ENCODE results near the gene NEUROD2. TPM values are rescaled to one million over a fixed set of nuclear protein-coding genes. Genes with fewer than 3 reads are reported as not detected.
A peak's percentile ranks its signal among the peaks of the same experiment; 100 is the strongest.

Gene NEUROD2
- polyA plus RNA-seq, 12 donors: 0.03 to 0.60 (median 0.07) TPM; not detected in 2

DNA sequence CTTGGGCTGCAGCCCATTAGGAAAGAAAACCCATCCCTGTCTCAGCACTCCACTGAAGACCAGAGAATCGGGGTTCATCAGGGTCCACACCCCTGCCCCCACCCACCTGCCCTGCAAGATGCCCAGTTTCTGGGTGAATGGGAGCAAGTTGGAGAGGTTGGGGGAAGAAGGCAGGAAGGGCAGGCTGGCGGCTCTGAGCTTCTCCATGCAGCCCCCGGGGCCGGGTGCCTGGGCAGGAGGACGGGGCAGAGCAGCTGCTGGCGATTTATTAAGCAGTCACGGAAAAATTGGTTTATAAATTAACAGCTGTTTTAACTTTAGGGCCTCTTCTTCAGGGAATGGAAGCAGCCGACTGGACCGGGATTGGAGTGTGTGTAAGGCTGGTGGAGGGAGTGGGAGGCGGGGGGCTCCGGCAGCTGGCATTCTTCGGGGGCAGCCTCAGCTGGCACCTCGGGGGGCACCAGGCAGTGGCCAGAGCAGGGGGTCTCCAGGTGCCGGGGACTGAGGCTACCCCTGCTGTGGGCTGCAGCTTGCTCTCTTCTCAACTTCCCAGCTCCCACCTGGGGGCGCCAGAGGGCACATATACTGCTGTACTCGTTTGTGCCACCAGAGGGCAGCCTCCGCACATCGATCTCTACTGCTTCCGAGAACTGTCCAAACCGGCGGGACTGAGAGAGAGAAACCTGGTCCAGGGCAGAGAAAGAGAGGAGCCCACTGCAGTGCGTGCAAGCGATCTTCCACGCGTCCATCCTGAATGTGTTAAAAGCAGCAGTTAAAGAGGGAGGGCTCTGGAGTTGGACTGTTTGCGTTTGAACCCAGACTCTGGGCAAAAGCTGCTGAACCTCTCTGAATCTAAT lies 14.0 kb upstream of the NEUROD2 start:
- DNase-seq: peak; percentile 91

DNA sequence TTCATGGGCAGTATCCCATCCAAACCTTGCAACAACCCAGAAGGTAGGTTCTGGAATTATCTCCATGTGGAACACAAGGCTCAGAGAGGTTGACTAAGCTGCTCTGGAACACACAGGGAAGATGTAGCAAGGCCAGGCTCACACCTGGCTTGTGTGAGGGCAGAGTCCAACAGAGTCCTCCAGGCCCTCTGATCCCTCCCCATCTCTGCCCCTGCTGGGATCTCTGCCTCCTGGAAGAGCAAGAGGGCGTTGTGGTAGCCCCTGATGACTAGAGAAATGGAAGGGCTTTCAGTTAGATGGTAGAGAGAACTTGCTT lies 12.0 kb upstream of the NEUROD2 start:
- no peak for DNase-seq

DNA sequence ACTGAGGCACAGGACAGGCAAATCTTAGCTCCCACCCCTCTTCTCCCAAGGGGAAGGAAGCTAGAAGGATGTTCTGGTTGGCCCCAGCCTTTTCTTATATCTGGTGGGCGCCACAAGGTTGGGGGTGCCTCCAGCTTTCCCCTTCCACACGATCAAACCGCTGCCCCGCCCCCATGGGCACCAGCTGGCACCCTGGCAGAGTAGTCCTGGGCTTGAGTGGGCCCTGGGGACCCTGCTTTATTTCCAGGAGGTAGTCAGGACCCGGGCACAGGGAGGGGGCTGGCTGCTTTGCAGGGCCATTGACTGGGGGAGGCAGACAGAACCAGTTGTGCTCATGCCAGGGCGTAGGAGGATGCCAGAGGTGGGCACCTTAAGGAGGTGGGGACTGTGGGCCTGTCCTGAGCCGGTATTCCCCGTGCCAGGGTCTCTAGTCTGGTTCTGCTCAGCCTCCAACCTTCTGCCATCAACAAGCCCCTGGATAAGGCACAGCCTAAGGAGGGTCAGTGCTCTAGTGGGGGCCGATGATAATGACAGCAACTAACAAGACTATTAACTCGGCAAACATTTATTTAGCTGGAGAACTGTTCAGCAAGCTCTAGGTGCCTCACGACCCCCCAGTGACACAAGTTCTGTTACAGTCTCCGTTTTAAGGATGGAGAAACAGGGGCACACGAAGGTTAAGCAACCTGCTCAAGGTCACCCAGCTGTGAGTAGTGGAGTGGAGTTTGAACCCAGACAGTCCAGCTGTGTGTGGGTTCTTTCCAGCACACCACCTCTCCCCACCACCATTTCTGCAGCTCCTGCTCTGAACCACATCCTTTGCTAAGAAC lies 11.5 kb upstream of the NEUROD2 start:
- DNase-seq: no peak

DNA sequence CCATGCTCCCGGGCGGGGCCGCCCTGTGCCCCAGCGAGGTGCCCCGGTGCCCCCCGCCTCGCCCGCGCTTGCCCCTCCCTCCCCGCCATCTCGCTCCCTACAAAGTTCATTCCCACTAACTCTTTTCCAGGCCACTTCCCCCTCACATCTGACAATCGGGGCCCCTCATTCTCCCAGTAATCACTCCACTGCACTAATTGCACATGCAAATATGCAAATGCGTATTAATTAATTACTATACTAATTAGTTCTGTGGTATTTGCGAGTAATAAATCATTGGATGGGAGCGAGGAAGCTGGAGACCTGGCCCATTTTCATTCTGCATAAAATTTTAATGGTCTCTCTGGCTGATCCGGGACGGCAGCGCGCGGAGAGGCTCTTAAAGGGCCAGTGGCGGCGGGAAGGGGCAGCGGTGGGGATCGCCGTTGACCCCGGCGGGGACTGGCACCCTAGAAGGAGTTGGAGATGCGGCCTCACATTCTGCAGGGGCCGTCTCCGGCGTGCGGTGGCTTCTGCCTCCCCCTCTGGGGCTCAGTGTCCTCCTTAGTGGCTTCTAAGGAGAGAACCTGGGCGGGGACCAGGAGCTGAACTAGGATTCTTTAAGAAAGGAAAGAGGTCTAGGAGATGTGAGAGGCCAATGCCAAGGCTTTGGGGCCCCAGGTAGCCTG lies 10.7 kb upstream of the NEUROD2 start:
- DNase-seq: no peak

DNA sequence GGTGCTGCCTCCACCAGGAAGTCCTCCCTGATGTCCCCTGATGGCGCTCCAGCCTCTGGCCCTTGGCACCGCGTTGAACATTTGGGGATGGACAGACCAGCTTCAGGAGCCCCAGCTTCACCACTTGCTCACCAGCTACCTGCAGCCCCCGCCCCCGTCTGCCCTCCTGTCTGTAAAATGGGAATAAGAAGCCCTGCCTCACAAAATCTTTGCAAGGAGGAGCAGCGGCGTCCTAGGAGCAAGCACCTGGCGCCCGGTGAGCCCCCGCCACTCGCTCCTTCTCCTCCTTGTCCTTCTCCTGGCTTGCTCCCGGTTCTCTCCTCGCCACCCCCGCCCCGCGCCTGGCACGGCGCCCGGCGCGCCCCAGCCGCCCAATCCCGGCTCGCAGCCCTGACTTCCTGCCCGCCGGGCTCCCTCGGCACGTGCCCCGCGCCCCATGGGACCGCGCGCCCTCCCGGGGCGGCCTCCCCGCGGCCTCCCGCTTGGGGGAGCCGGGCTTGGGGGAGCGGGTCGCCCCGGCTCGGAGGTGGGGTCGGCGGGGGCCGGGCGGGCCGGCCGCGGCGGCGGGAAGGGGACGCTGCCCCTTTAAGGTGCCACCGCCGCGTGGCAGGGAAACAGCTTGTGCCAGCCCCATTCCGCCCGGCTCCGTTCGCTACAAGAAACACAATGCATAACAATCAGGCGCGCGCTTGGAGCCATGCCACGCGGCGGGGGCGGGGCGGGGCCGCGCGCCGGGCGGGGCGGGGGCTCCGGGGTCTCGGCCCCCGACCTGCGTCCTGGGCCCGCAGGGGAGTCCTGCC lies 9.9 kb upstream of the NEUROD2 start:
- no peak for DNase-seq

DNA sequence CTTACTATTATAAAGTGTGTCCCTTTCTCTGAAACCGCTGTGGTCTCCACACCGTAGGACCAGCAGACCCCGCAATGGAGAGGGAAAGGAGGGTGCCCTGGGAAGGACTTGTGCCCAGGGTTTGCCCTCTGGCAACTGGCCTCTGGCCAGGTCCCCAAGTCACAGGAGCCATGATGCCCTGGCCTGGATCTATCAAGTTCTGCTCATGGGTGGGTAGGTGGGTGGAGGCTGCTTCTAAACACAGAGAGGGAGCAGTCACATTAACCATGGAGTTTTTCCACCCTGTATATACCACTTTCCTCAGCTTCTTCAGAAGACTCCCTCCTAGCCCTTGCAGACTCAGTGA lies 9.4 kb upstream of the NEUROD2 start:
- no peak for DNase-seq

DNA sequence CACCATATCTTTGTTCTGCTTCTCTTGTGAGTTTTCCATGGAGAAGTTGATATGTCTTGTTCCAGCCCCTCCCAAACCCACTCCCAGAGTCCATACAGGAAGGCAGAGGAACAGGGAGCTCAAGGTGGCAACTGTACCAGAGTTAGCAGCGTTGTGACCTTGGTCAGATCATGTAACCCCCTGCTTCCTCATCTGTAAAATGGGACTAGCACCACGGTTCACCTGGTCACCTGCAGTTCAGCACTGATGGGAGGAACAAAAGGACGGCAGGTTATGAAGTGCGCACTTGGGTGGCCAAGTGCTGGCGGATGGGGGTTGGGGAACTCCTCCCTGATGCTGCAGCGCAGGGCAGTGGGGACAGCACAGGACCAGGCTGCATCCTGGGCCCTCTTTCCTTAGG lies 7.7 kb upstream of the NEUROD2 start:
- DNase-seq: no peak

DNA sequence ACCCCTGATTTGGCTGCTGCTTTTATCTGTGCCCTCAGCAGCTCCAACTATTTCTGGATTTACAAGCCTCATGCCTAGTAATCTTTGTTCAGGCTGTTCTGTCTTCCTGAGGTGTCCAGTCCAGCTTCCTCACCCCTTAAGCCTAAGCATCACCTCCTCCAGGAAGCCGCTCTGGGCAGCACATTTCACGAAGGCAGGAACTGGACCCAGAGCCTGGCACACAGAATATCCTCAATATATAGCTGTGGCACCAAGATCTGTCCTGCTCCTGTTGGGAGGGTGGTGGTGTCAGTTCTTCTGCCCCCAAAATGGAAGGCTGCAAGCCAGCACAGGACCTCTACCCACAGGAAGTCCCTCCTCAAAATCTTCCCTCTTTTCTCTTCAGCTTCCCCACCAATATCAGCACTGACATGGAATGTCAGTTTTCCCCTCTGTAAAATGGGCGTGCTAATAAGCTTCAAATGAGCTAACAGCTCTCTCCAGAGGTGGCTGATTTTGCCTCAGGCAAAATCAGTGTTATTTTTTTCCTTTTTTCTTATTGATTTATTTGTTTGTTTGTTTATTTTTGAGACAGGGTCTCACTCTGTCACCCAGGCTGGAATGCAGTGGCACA lies 6.9 kb upstream of the NEUROD2 start:
- DNase-seq: no peak

DNA sequence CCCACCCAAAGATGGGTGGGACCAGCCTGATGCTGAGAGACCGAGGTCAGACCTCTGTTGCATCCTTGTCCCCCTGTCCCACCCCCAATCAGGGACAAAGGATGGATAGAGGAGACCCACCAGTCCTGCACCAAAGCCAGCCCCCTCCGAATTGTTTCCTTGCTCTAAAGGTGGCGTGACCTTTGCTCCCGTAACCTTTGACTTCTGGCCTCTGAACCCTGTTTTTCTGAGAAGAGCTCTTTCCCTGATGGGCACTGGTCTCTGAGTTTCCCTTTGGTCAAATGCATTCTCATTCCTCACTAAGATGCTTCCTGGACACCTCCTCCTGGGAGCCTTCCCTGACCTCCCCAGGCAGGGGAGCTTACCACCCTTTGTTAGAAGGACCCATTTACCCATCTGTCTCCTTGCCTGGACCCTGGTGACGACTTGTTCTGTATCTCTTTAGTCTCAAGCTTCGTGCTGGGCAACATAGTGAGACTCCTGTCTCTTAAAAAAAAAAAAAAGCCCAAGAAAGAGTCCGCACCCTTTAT lies 5.3 kb upstream of the NEUROD2 start:
- no peak for DNase-seq

DNA sequence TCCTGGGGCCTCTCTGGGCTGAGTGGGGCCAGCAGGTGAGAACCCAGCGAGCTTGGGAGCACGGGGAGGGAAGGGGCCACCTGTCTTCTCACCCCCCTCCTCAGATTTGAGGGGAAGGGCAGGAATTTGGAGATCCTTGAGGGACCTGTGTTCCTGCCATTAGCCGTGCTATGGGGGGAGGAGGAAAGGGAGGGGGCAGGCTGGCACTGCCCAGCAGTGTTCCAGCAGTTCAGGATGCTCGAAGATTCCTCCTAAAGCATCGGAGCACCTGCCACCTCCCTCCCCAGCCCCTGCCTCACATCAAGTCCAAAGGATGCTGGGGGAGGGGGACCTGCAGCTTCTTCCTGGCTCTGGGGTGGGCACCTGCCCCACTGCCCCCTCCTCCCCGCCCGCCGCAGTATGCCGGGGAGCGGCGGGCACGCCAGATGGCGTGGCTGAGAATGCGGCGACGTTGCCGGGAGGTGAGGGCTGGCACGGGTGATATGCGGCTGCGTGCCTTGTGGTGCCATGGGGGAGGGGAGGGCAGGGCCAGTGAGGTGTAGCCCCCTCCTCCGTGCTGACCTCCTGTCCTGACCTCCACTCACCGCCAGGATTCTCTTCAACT lies 4.7 kb upstream of the NEUROD2 start:
- no peak for DNase-seq

DNA sequence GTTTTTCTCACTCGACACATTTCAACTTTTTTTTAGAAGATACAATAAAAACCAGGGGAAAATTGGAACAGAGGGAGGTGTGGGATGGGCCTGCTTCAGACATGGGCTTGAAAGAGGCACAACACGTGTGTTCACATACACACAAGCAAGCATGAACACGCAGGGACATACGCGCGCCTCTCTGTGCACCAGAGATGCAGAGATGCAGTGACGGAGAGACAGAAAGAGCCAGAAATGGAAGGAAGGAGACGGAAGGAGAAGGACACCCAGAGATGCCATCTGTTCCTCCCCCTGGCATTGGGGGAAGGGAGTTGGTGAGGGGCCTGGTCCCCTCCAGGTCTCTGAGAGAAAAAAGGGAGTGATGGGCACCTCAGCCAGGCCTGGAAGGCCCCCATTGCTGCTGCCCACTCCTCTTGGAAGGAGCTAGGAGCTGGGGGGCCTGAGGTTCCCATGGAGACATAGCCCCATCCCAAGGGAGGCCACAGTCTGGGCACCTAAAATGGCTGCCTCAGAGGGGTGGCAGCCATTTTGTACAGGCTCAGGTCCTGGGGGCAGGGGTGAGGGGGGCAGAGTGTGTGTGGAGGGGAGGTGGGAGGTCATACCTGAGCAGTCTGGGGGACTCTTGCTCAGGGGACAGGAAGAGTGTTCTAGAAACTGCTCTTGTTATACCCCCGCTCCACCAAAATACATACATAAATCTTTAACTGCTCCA lies 3.8 kb upstream of the NEUROD2 start:
- no peak for DNase-seq

DNA sequence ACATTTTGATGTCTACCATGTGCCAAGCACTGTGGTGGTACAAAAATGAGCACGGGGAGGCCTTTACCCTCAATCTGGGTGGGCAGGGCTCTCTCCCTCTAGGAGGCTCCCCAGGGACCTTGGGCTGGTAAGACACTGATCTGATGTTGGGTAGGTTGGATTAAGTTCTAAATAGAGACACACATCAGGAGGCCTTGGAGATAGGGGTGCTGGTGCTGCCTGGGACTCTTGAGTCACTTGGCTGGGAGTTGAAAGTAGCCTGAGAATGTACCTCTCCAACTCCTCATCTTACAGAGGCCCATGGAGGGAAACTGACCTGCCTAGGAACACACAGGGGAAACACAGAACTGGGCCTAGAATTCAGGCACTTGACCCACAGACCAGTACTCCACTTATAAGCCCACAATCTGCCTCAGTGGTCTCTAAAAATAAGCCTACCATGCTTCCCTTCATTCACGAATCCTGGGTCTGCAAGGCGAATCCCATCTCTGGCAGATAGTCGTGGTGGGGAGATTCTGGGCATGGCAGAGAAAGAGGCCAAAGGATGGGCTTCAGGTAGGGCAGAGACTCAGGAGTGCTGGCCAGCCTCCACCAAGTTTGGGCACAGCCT lies 1.8 kb upstream of the NEUROD2 start:
- no peak for DNase-seq

DNA sequence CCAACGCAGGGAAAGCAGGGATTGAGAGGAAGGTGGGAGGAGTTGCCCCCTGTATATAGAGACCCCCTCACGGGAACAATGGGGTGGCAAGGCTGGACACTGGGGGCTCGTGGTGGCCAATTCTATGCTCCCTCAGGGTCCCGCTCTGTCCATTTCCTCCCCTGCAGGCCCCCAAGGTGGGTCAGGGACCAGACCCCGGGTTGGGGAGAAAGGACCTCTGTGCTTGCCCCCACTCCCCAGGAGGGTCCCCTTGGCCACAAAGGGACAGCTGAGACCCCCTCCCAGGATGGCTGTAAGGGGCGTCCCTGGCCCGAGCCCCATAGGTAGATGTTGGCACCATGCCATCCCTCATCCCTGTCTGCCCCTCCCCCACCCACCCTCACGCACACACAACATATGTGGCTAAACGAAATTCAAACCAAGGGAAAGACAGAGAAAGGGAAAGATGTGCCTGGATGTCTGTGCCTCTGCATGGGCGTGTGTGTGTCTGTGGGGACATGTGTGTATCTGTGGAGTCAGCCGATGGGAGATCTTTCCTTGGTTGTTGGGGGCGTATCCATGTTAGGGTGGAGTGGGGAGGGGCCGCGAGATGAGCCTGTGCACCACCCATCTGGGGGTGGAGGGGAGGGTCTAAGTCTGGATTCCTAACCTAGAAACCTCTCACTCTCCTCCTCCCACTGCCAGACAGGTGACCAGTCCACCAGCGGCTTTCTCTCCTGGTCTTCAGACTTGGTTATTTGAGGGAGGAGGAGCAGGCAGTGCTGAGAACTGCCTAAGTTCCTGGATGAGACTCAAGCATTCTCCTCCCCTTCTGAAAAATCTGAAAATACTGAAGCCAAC lies 642 bp upstream of the NEUROD2 start:
- DNase-seq: no peak

DNA sequence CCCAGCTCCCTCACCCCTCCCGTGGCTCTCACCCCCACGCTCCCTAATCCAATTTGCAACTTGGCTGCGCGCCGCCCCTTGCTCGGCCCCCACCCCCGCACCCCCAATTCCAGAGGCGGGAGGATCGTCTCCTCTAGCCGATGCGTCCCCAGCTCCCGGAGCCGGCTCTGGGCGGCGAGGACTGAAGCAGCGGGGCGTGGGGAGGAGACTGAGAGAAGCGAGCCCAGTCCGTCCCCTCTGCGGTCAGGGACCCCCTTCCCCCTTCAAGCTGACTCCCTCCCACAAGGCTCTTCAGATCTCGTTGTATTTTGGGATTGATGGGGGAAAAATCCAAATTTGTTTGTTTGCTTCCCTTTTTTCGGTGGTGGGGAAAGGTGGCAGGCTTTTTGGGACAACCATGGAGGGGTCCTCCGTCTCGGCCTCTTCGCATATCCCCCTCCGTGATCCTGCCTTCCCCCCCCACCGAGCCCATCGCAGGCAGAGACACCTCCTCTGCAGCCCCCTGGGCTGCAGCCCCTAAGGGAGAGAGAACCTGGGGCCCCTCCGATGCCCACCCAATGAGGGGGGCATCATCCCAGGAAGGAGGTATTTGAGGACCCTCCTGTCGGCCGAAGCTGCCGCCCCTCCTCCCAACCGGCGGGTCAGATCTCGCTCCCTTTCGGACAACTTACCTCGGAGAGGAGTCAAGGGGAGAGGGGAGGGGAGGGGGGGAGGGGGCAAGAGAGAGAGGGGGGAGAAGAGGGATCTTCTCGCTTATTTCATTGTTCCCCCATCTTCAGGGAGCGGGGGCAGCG lies 466 bp downstream of the NEUROD2 start:
- DNase-seq: no peak

DNA sequence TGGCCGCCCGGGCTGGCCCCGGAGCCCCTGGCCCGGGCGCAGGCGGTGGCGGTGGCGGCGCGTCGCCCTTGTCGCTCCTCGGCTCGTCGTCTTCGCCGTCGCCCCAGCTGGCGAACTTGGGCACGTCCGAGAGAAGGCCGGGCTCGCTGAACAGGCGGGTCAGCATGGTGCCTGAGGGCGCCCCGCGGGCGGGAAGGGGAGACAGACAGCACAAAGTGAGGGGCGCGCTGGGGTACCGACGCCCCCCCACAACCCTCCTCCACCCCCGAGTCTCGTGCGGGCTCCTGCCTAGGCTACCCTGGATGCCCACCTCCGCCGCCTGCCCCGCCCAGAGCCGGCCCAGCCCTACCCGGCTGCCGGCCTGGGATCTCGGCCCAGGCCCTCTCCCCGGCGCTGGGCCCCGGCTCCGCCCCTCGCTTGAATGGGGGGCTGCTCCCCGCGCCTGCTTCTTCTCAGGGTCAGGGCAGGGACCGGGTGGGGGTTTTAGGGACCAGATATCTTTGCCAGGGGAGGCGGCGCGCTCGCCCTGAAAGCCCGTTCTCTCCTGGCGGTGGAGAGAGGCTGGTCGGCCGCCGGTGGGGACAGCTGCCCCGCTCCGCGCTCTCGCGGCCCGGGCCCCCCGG lies 1.2 kb downstream of the NEUROD2 start:
- no peak for DNase-seq

DNA sequence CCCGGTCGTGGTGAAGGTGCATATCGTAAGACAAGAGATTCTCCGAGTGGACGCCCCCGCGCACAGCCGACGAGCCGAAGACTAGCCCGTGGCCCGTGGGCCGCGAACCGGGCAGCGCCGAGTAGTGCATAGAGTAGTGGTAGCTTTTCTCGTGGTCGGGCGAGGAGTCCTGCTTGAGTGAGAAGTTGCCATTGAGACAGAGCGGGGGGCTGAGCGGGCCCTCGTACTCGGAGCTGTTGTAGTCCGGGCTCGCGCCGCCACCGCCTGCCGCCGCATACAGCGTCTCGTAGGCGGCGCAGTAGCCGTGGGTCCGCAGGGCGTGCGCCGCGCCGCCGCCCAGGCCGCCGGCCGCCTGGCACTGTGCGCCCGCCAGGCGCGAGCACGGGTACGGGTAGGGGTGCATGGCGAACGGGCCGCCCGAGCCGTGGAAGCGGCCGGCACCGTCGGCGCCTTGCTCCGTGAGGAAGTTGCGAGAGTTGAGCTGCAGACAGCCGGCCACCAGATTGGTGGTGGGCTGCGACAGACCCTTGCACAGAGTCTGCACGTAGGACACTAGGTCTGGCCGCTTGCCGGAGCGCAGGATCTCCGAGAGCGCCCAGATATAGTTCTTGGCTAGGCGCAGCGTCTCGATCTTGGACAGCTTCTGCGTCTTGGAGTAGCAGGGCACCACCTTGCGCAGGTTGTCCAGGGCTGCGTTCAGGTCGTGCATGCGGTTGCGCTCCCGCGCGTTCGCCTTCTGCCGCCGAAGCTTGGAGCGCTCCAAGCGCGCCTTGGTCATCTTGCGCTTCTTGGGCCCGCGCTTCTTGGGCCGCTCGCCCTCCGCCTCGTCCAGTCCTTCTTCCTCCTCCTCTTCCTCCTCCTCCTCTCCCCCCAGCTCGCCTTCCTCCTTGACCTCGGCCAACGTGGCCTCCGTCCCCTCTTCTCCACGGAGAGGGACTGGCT lies 2.0 kb downstream of the NEUROD2 start:
- no peak for DNase-seq
